C4-2B (cell line): ENCODE data around the gene P2RY2.

Source experiments
- H3K27ac ChIP-seq: fragments of 450-650 bp; 2 replicates; pipeline ENCODE4 v1.5.1; 2017
- ZFX ChIP-seq: fragments of 450-650 bp; IDR thresholded peaks from 2 replicates; pipeline ENCODE4 v1.6.1; 2017
- TF ChIP-seq, protein P1 (sequence below): fragments of 450-650 bp; conservative IDR thresholded peaks from 2 replicates; pipeline ENCODE4 v1.5.1; 2017; ENCODE audit warnings: mild to moderate bottlenecking

The P2RY2 gene

DNA sequence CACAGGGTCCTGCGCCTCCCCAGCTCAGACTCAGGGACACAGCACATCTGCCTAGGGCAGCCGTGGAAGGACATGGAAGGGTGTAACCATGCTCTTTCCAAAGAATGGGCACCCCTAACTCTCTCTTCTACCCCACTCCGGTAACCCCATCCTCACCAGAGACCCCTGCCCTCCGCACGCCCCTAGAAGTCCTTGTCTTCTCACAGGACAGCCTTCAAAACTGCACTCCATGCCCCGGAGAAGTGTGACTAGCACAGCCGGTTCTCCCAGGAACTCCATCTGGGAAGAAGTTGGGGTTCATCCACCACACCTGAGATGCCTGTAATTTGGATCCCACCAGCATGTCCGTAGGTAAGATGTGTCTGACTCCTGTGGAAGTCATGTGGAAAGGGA is 25.0 kb downstream of the P2RY2 start:
- H3K27ac ChIP-seq: no peak overlapping the region

DNA sequence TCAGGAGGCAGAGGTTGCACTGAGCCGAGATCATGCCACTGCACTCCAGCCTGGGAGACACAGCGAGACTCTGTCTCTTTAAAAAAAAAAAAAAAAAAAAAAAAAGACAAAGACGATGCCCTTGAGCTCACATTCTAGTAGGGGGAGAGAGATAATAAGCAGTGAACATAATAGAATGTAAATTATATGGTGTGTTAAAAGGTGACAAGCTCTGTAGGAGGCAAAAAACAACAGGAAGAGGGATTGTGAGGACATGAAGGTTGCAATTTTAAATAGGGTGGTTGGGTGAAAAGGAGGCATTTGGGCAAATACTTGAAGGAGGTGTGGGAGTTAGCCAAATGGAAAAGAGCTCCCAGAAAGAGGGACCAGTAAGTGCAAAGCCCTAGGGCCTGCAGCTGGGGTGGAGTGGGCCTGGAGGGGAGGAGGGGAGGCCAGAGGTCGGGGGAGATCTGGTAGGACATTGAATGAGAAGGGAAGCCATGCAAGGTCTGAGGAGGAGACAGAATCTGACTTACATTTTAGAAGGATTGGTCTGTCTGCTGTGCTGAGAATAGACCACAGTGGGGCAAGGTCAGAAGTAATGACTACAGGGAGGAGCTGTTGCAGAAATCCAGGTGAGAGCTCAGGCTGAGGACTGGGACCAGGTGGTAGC is 26.6 kb downstream of the P2RY2 start:
- no peak for TF ChIP-seq ZFX
- TF ChIP-seq, protein P1, sequence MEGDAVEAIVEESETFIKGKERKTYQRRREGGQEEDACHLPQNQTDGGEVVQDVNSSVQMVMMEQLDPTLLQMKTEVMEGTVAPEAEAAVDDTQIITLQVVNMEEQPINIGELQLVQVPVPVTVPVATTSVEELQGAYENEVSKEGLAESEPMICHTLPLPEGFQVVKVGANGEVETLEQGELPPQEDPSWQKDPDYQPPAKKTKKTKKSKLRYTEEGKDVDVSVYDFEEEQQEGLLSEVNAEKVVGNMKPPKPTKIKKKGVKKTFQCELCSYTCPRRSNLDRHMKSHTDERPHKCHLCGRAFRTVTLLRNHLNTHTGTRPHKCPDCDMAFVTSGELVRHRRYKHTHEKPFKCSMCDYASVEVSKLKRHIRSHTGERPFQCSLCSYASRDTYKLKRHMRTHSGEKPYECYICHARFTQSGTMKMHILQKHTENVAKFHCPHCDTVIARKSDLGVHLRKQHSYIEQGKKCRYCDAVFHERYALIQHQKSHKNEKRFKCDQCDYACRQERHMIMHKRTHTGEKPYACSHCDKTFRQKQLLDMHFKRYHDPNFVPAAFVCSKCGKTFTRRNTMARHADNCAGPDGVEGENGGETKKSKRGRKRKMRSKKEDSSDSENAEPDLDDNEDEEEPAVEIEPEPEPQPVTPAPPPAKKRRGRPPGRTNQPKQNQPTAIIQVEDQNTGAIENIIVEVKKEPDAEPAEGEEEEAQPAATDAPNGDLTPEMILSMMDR: no peak
- no peak overlapping the region for H3K27ac ChIP-seq

More for the DNA sequence above, 25.0 kb downstream of the P2RY2 start:
- TF ChIP-seq ZFX: no peak
- TF ChIP-seq, protein P1: no peak

DNA sequence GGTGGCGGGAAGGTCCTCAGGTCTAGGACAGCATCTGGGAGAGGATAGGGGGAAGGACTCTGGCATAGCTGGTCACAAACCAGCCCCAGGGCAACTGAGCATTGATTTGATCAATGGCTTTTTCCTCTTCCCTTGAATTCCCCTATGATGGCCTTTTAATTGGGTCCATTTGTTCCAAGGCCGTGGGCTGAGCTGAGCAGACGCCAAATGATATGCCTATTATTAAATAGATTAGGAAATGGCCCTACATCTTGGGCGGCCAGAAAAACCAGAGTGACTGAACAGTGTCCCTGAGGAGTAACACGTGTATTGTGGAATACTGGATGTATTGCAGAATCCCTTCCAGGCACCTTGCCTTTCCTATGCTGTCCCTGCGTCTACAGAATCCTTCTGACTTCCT is 27.4 kb downstream of the P2RY2 start:
- H3K27ac ChIP-seq: no peak overlapping the region
- TF ChIP-seq, protein P1: no peak
- no peak for TF ChIP-seq ZFX

DNA sequence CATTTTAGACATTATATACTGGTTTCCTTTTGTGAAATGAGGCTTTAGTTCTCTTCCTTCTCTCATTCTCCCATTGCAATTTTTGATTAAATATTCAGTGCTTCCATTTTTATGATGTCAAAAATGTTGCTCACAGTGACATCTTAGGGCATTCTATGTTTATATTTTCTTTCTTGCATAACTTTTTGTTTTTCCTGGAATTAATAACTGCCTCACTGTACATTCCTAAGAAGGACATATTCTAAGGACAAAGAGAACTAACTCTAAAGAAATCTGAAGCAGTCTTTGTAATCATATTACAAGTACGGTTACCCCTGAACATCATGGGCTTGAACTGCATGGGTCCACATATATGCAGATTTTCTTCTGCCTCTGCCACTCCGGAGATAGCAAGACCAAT is 28.2 kb downstream of the P2RY2 start:
- no peak overlapping the region for H3K27ac ChIP-seq
- TF ChIP-seq ZFX: no peak
- TF ChIP-seq, protein P1: no peak

DNA sequence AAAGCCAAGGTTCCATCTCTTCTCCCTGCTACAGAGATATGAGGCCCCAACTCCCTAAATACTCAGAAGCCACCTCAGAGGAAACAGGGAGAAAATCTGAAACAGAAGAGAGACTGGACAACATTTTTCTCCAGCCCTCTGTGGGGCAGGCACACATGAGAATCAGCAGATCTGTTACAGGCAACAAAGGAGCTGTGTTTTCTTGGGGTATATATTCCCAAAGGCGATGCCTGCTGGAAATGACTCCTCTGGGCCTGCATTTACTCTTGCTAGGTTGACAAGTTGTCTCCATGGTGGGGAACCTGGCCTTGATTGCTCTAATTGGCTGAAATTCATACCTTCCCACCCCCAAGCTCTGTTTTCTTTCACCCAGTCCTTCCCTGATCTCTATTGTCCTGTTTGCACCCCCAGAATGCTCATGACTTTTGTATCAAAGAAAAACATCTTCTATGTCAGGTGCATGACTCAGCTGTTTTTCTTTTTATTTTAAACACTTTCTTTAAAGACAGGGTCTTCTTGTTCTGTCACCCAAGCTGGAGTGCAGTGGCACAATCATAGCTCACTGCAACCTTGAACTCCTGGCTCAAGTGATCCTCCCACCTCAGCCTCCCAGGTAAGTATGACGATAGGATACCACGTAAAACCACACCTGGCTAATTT is 30.6 kb downstream of the P2RY2 start:
- no peak overlapping the region for H3K27ac ChIP-seq
- TF ChIP-seq, protein P1: no peak
- no peak for TF ChIP-seq ZFX

DNA sequence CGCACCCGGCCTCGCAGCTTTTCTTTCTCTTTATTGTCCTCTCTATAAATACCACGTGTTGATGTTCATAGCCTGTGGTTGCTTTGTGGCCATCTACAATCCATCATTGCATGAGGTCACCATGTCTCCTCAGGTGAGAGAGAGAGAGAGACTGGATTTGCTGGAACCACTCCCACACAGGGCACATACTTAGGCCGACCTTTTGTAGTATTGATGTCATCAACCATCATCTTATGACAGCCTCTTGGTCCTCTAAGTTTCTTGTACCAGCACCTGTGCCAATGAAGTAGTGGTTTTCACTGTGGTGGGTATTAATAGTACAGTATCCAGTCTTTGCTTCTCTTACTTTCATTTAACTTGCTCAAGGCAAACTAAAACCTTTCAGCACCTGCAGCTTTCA is 31.2 kb downstream of the P2RY2 start:
- TF ChIP-seq, protein P1: no peak
- no peak for TF ChIP-seq ZFX
- H3K27ac ChIP-seq: no peak overlapping the region
